Tibial nerve (tissue), 4 donors: ENCODE measurements around the gene NET1. TPM values are rescaled to one million over a fixed set of nuclear protein-coding genes. Genes with fewer than 3 reads are reported as not detected.

Experiments used
- DNase-seq, 2 donors: peaks; one replicate each; pipeline ENCODE4 v3.0.0-alpha.2; 2019; ENCODE audit warnings: low spot score in 2 of 2
- H3K27ac ChIP-seq, 4 donors: fragments of 200-600 bp; sonication (generic) in 3 of 4; one replicate each; pipeline ENCODE4 v1.5.1; 2017 to 2019; ENCODE audit warnings: mild to moderate bottlenecking in 1 of 4
- H3K27me3 ChIP-seq, 2 donors: fragments of 200-600 bp; sonication (generic) in 1 of 2; one replicate each; pipeline versions ENCODE4 v1.5.1 to v1.6.0; 2017 to 2019
- H3K36me3 ChIP-seq, 3 donors: fragments of 200-600 bp; sonication (generic); one replicate each; pipeline ENCODE4 v1.5.1; 2018 to 2019
- H3K4me1 ChIP-seq, 4 donors: fragments of 200-600 bp; sonication (generic) in 3 of 4; one replicate each; pipeline ENCODE4 v1.5.1; 2017 to 2019
- H3K4me3 ChIP-seq, 4 donors: fragments of 200-600 bp; sonication (generic) in 3 of 4; one replicate each; pipeline ENCODE4 v1.5.1; 2017 to 2019; ENCODE audit warnings: mild to moderate bottlenecking in 1 of 4, moderate library complexity in 1 of 4
- H3K9me3 ChIP-seq, 4 donors: fragments of 200-600 bp; sonication (generic) in 3 of 4; one replicate each; pipeline ENCODE4 v1.5.1; 2017 to 2019
- EP300 ChIP-seq, 2 donors: sonication (generic); formaldehyde crosslinking; IDR thresholded peaks; one replicate each; pipeline ENCODE4 v1.6.1; 2017; ENCODE audit warnings: antibody characterized with exemption in 2 of 2, mild to moderate bottlenecking in 1 of 2
- POLR2A ChIP-seq, 2 donors: fragments of 450-650 bp; IDR thresholded peaks; one replicate each; pipeline ENCODE4 v1.6.1; 2017; ENCODE audit warnings: antibody characterized with exemption in 2 of 2, mild to moderate bottlenecking in 2 of 2, moderate library complexity in 2 of 2
- WGBS, 2 donors: methylation state at CpG; one replicate each; pipeline ENCODE4 v1.1.5; 2018; 5-methylcytosine and 5-hydroxymethylcytosine counted together
- total RNA-seq, 4 donors: library from RNA; depleted of rRNA; stranded (reverse); fragments of >200 nt; gene quantifications; one replicate each; pipeline ENCODE4 v1.1.0, GENCODE V29; 2016
- TF ChIP-seq, protein P1 (sequence below), 5 experiments: fragments of 200-600 bp in 3 of 5; fragments of 450-650 bp in 2 of 5; sonication (generic) in 3 of 5; IDR thresholded peaks; one replicate each; pipeline ENCODE4 v1.5.1; 2016 to 2019; ENCODE audit warnings: antibody characterized with exemption in 5 of 5, mild to moderate bottlenecking in 3 of 5, moderate library complexity in 2 of 5

Gene NET1
- total RNA-seq, 4 donors from 2014 or later, result 66.0 to 133 (median 91.3) TPM

DNA sequence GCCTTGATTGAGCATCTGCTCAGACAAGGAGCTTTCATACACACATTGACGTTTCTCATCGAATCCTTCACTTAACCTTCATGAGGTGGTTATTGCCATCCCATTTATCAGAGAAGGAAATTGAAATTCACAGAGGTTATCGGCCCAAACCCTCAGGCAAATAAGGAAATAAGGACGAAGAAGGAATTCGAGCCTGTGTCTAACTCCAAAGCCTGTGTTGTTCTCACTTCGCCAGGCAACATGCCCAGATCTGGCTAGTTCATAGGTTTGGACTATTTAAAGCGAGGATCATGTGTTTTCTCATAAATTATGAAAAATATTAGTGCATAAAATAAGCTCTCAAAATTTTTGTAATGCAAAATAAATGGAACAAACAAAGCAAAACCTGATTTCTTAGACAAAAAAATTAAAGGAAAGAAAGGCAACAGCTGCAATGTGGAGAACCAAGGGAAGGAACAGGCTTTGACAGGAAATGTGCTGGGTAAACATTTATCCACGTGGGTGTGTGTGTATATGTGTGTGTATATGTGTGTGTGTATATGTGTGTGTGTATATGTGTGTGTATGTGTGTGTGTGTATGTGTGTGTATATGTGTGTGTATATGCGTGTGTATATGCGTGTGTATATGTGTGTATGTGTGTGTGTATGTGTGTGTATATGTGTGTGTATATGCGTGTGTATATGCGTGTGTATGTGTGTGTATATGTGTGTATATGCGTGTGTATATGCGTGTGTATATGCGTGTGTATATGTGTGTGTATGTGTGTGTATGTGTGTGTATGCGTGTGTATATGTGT is 42.8 kb upstream of the NET1 start:
- Histone ChIP-seq H3K27me3 (peaks cover 0 to 9% of the 10 kb centered on the region in 2 donors), H3K9me3 (no peaks in the 10 kb centered on the region), H3K4me1 (no peaks in the 10 kb centered on the region), H3K4me3 (no peak overlapping the region), H3K36me3 (no peaks in the 10 kb centered on the region), H3K27ac (no peak overlapping the region)
- DNase-seq, result no peak
- no peak for TF ChIP-seq EP300 (IDR thresholded peaks at IDR 0.05)
- TF ChIP-seq, protein P1, sequence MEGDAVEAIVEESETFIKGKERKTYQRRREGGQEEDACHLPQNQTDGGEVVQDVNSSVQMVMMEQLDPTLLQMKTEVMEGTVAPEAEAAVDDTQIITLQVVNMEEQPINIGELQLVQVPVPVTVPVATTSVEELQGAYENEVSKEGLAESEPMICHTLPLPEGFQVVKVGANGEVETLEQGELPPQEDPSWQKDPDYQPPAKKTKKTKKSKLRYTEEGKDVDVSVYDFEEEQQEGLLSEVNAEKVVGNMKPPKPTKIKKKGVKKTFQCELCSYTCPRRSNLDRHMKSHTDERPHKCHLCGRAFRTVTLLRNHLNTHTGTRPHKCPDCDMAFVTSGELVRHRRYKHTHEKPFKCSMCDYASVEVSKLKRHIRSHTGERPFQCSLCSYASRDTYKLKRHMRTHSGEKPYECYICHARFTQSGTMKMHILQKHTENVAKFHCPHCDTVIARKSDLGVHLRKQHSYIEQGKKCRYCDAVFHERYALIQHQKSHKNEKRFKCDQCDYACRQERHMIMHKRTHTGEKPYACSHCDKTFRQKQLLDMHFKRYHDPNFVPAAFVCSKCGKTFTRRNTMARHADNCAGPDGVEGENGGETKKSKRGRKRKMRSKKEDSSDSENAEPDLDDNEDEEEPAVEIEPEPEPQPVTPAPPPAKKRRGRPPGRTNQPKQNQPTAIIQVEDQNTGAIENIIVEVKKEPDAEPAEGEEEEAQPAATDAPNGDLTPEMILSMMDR (IDR thresholded peaks at IDR 0.05), result no peak
- TF ChIP-seq POLR2A (IDR thresholded peaks at IDR 0.05), result no peak
- WGBS, 2 donors, result 70 to 81% methylated on average over 11 to 16 of the region's 16 CpGs

DNA sequence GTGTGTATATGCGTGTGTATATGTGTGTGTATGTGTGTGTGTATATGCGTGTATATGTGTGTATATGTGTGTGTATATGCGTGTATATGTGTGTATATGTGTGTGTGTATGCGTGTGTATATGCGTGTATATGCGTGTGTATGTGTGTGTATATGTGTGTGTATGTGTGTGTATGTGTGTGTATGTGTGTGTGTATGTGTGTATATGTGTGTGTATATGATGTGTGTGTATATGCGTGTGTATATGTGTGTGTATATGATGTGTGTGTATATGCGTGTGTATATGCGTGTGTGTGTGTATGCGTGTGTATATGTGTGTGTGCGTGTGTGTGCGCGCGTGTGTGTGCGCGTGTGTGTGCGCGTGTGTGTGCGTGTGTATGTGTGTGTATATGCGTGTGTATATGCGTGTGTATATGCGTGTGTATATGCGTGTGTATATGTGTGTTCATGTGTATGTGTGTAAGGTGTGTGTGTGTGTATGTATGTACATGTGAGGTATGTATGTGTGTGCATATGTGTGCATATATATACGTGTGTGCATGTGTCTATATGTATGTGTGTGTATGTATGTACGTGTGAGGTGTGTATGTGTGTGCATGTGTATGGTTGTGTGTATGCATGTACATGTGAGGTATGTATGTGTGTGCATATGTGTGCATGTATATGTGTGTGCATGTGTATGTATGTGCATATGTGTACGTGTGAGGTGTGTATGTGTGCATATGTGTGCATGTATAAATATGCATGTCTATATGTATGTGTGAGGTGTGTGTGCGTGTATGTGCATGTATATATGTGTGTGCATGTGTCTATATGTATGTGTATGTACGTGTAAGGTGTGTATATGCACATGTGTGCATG is 41.6 kb upstream of the NET1 start:
- Histone ChIP-seq H3K36me3 (no peaks in the 10 kb centered on the region), H3K4me3 (no peak overlapping the region), H3K27ac (no peak overlapping the region), H3K4me1 (no peaks in the 10 kb centered on the region), H3K27me3 (no peaks in the 10 kb centered on the region), H3K9me3 (no peaks in the 10 kb centered on the region)
- no peak for DNase-seq
- 62 to 90% methylated on average over 21 to 28 of the region's 28 CpGs for WGBS, 2 donors
- TF ChIP-seq POLR2A (IDR thresholded peaks at IDR 0.05) (no peak), EP300 (IDR thresholded peaks at IDR 0.05) (no peak)
- TF ChIP-seq, protein P1 (IDR thresholded peaks at IDR 0.05), result no peak

DNA sequence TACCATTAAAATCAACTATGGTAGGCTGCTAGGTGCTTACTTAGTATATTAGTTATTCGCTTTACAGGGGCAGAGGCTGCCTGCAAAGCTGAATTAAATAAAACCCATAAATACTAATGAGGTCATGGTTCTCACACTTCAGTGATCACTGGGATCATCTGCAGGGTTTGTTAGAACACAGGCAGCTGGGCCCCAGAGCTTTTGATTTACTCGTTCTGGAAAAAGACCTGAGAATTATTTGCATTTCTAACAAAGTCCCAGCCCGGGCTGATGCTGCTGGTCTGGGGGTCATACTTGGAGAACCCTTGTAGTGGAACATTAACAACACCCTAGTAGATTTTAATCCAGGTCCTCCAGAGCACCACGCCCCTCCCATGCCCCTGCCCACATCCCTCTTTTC is 39.0 kb upstream of the NET1 start:
- no peaks in the 10 kb centered on the region for H3K4me1 ChIP-seq
- 75 to 85% methylated on average over 4 of the region's 4 CpGs for WGBS, 2 donors
- no peak overlapping the region for H3K27ac ChIP-seq
- H3K4me3 ChIP-seq, result no peak overlapping the region
- no peak for DNase-seq
- no peaks in the 10 kb centered on the region for H3K9me3 ChIP-seq
- H3K36me3 ChIP-seq, result no peaks in the 10 kb centered on the region
- TF ChIP-seq EP300 (IDR thresholded peaks at IDR 0.05), result no peak
- no peak for TF ChIP-seq POLR2A (IDR thresholded peaks at IDR 0.05)
- TF ChIP-seq, protein P1 (IDR thresholded peaks at IDR 0.05), result no peak
- H3K27me3 ChIP-seq, result no peaks in the 10 kb centered on the region

DNA sequence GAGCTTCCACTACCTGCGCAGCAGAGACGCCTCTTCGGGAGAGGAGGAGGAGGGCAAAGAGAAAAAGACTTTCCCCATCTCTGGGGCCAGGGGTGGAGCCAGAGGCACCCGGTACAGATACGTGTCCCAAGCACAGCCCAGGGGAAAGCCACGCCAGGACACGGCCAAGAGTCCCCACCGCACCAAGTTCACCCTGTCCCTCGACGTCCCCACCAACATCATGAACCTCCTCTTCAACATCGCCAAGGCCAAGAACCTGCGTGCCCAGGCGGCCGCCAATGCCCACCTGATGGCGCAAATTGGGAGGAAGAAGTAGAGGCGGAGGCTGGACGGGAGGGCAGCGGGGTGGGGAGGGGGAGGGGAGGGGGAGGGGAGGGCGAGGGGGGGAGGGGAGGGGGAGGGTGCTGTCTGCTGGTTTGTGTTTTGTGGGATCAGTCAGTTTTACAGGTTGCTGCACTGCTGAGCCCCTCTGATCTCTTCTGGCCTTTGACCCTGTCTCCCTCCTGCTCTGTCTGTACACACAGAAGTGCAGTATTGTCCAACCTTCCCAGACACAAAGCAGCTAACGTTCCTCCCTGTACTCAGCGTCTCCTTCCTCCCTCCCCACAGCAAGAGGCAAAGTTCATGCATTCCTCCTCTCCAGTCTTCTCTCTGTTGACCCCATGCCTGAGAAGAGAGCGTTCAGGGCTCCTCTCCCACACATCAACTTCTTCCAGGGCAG is 38.3 kb upstream of the NET1 start:
- no peak overlapping the region for H3K4me3 ChIP-seq
- no peaks in the 10 kb centered on the region for H3K36me3 ChIP-seq
- H3K27me3 ChIP-seq, result no peaks in the 10 kb centered on the region
- no peak for DNase-seq
- no peaks in the 10 kb centered on the region for H3K9me3 ChIP-seq
- H3K4me1 ChIP-seq, result no peaks in the 10 kb centered on the region
- TF ChIP-seq, protein P1 (IDR thresholded peaks at IDR 0.05), result no peak
- TF ChIP-seq EP300 (IDR thresholded peaks at IDR 0.05), result no peak
- no peak for TF ChIP-seq POLR2A (IDR thresholded peaks at IDR 0.05)
- no peak overlapping the region for H3K27ac ChIP-seq
- WGBS, 2 donors, result 85 to 86% methylated on average over 18 to 21 of the region's 22 CpGs
